HUES48 (cell line): Measurements from ENCODE around the gene RNF41.
"Not testable (repeated sequence)": the region's sequence is repeated elsewhere in the genome, so short reads cannot be mapped to it uniquely, and the experiment has no call there.

Source experiments
- H3K27ac ChIP-seq: one replicate; pipeline ENCODE4 v1.7.0; 2013; ENCODE audit warnings: low read depth, low read length, inconsistent platforms
- H3K27me3 ChIP-seq: 2 replicates; pipeline ENCODE4 v1.6.1; 2013; ENCODE audit warnings: mild to moderate bottlenecking, low read length; ENCODE audit not compliant: control insufficient read depth, insufficient read depth
- H3K36me3 ChIP-seq: 2 replicates; pipeline ENCODE4 v1.6.1; 2013; ENCODE audit warnings: low read length; ENCODE audit not compliant: control insufficient read depth, insufficient read depth
- H3K4me1 ChIP-seq: 2 replicates; pipeline ENCODE4 v1.6.1; 2013; ENCODE audit warnings: mild to moderate bottlenecking, low read length; ENCODE audit not compliant: control insufficient read depth, insufficient read depth
- H3K4me3 ChIP-seq: 2 replicates; pipeline ENCODE4 v1.5.1; 2013; ENCODE audit warnings: mild to moderate bottlenecking, low read depth, low read length
- H3K9ac ChIP-seq: 2 replicates; pipeline ENCODE4 v1.6.1; 2013; ENCODE audit warnings: mild to moderate bottlenecking, low read depth, low read length, moderate library complexity
- H3K9me3 ChIP-seq: 2 replicates; pipeline ENCODE4 v1.6.1; 2013; ENCODE audit warnings: low read length; ENCODE audit not compliant: control insufficient read depth, insufficient read depth

Gene RNF41

GRCh38 chr12:56157201-56158028 lies 64.3 kb downstream of the RNF41 start:
- peak overlapping the region; percentile 94 for H3K27ac ChIP-seq
- H3K27me3 ChIP-seq: no peaks in the 10 kb centered on the region
- H3K4me3 ChIP-seq: peak overlapping the region; percentile 55
- H3K9me3 ChIP-seq: no peaks in the 10 kb centered on the region
- peaks cover 32% of the 10 kb centered on the region for H3K4me1 ChIP-seq
- H3K9ac ChIP-seq: peak overlapping the region; percentile 41
- peaks cover 52% of the 10 kb centered on the region for H3K36me3 ChIP-seq

DNA sequence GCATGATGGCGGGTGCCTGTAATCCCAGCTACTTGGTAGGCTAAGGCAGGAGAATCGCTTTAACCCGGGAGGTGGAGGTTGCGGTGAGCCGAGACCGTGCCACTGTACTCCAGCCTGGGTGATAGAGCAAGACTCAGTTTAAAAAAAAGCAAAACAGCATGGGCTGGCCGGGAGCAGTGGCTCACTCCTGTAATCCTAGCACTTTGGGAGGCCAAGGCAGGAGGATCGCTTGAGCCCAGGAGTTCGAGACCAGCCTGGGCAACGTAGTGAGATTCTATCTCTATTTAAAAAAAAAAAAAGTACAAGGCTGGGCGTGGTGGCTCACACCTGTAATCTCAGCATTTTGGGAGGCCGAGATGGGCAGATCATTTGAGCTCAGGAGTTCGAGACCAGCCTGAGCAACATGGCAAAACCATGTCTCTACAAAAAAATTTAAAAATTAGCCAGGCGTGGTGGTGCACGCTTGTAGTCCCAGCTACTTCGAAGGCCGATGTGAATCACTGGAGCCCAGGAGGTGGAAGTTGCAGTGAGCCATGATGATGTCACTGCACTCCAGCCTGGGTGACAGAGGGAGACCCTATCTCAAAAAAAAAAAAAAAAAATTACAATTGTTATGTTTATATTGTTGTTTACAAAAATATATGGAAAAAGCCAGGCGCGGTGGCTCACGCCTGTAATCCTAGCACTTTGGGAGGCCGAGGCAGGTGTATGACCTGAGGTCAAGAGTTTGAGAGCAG lies 65.1 kb downstream of the RNF41 start:
- H3K9me3 ChIP-seq, H3K9ac ChIP-seq, H3K27me3 ChIP-seq: not testable (repeated sequence)
- peak overlapping the region; percentile 55; the same call in 1 of the 2 replicates for H3K4me3 ChIP-seq
- H3K27ac ChIP-seq: peak overlapping the region; percentile 94
- peaks cover 26% of the 10 kb centered on the region for H3K4me1 ChIP-seq
- H3K36me3 ChIP-seq: peaks cover 45% of the 10 kb centered on the region

GRCh38 chr12:56155256-56155845 lies 66.4 kb downstream of the RNF41 start:
- Histone ChIP-seq H3K9ac (no peak overlapping the region), H3K4me3 (no peak overlapping the region), H3K36me3 (peaks cover 32% of the 10 kb centered on the region), H3K27me3 (no peaks in the 10 kb centered on the region), H3K27ac (no peak overlapping the region), H3K4me1 (peaks cover 22% of the 10 kb centered on the region), H3K9me3 (no peaks in the 10 kb centered on the region)

- no peak overlapping the region for H3K9ac ChIP-seq
- peaks cover 17% of the 10 kb centered on the region for H3K4me1 ChIP-seq
- no peaks in the 10 kb centered on the region for H3K9me3 ChIP-seq
Measured at GRCh38 chr12:56154818-56155217, 66.9 kb downstream of the RNF41 start.

DNA sequence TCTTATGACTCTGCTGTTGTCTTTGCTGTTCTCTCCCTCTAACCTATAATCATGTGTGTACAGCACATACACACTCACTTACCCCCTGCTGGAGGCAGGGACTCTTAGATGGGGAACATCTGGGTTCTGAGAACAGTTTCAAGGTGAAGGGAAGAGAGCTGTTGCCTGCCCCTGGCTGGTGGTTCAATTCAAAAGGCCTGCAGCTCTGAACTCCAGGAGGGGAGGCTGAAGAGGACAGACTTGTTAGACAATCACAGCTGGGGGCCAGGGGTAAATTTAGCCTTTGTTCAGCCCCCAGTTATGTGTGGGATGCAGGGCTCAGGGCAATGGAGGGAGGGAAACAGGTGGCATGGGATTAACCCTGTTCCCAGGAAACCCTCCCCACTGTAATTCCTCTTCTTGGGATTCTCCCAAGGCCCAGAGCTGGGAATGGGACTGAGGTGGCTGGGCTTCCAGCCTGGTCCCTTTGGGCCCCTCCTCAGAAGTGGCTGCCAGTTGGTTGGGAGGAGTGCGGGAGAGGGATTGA lies 67.4 kb downstream of the RNF41 start:
- Histone ChIP-seq H3K4me1 (peaks cover 12% of the 10 kb centered on the region), H3K36me3 (peaks cover 28% of the 10 kb centered on the region), H3K27me3 (no peaks in the 10 kb centered on the region), H3K4me3 (no peak overlapping the region), H3K9me3 (no peaks in the 10 kb centered on the region), H3K9ac (no peak overlapping the region), H3K27ac (peak overlapping the region; percentile 18)

More at GRCh38 chr12:56154818-56155217, 66.9 kb downstream of the RNF41 start:
- H3K4me3 ChIP-seq: no peak overlapping the region
- peak overlapping the region; percentile 18 for H3K27ac ChIP-seq
- peaks cover 30% of the 10 kb centered on the region for H3K36me3 ChIP-seq
- no peaks in the 10 kb centered on the region for H3K27me3 ChIP-seq

GRCh38 chr12:56153678-56154065 lies 68.0 kb downstream of the RNF41 start:
- no peak overlapping the region for H3K27ac ChIP-seq
- no peaks in the 10 kb centered on the region for H3K9me3 ChIP-seq
- no peak overlapping the region for H3K9ac ChIP-seq
- no peaks in the 10 kb centered on the region for H3K27me3 ChIP-seq
- peaks cover 27% of the 10 kb centered on the region for H3K36me3 ChIP-seq
- peaks cover 10% of the 10 kb centered on the region; the same call in 1 of the 2 replicates for H3K4me1 ChIP-seq
- H3K4me3 ChIP-seq: peak overlapping the region; percentile 92; the same call in 1 of the 2 replicates

- H3K4me3 ChIP-seq: peak overlapping the region; percentile 92
- H3K27ac ChIP-seq: peak overlapping the region; percentile 98
- H3K4me1 ChIP-seq: peaks cover 10% of the 10 kb centered on the region; the same call in 1 of the 2 replicates
- no peaks in the 10 kb centered on the region for H3K9me3 ChIP-seq
- H3K9ac ChIP-seq: peak overlapping the region; percentile 72
- H3K27me3 ChIP-seq: no peaks in the 10 kb centered on the region
- H3K36me3 ChIP-seq: peaks cover 27% of the 10 kb centered on the region
Measured at GRCh38 chr12:56152756-56153677, 68.7 kb downstream of the RNF41 start.
